ENCODE results near the gene MRGPRG. TPM values are rescaled to one million over a fixed set of nuclear protein-coding genes. Genes with fewer than 3 reads are reported as not detected.
A peak's percentile ranks its signal among the peaks of the same experiment; 100 is the strongest.

Gene MRGPRG
- total and polyA plus RNA-seq, 9 of the 15 experiments (the other 6 are each of a cell fraction or from before 2014, with no cell fraction given) = not detected

- Histone ChIP-seq H2AFZ (ENCODE audit: low read depth, low read length) (no peak overlapping the region), H3K9me3 (replicated peaks; ENCODE audit: control insufficient read depth, insufficient read depth, low read depth, low read length) (no peaks in the 10 kb centered on the region), H4K20me1 (replicated peaks; ENCODE audit: control insufficient read depth, insufficient read depth, low read length) (no peaks in the 10 kb centered on the region), H3K79me2 (ENCODE audit: control insufficient read depth, insufficient read depth, low read length) (no peaks in the 10 kb centered on the region), H3K27ac (ENCODE audit: extremely low read depth, low read depth, low read length) (no peak overlapping the region), H3K9ac (ENCODE audit: insufficient read depth in 1 of 2, low read depth in 2 of 2, low read length in 2 of 2) (no peak overlapping the region), H3K36me3 (ENCODE audit: control insufficient read depth, insufficient read depth, low read length) (no peaks in the 10 kb centered on the region), H3K4me3 (no peak overlapping the region), H3K9me1 (ENCODE audit: control insufficient read depth, insufficient read depth, low read length) (no peaks in the 10 kb centered on the region), H3K27me3 (ENCODE audit: control insufficient read depth in 2 of 2, insufficient read depth in 2 of 2, low read length in 2 of 2) (no peaks in the 10 kb centered on the region), H3K4me1 (replicated peaks in 1 of 2; ENCODE audit: control insufficient read depth in 2 of 2, insufficient read depth in 2 of 2, low read length in 2 of 2) (peaks cover 15 to 90% of the 10 kb centered on the region in 2 experiments; a peak in 4 of 5 replicates), H3K4me2 (ENCODE audit: insufficient read depth, low read length) (no peak overlapping the region)
- POLR2A ChIA-PET = interaction anchor here (0.6 to 2.9 kb wide), 5 partner anchors 11 to 1740 kb away, joined by 3 to 13 read pairs (median 3); no protein-coding TSS in a partner anchor
- no peak for FAIRE-seq
- intact Hi-C loops (cut with micrococcal nuclease) = no loop called here
- BruUV-seq (replicated peaks) = no TSS peak
- in situ Hi-C loops (cut with MboI) = no loop called here
- WGBS (ENCODE audit: insufficient coverage, low coverage, missing lambda C conversion rate) = 60% methylated on average over 21 of the region's 21 CpGs
- TF ChIP-seq POLR2AphosphoS2 (IDR thresholded peaks at IDR 0.05; ENCODE audit: low read length) = no peak
- 0 out of 6 replicates have a peak, but pooled peaks of 1 of the 3 experiments have one; percentile 7 for TF ChIP-seq CTCF (IDR thresholded peaks at IDR 0.05 in 2 of 3, conservative IDR thresholded peaks at IDR 0.05 in 1 of 3; ENCODE audit: insufficient read depth in 2 of 3, low read depth in 1 of 3, low read length in 3 of 3)
- no peak for TF ChIP-seq HINFP (tag; conservative IDR thresholded peaks at IDR 0.05; ENCODE audit: low read depth)
- peak; percentile 18; the same call in 2 of the 3 replicates for ATAC-seq
- no peak for DNase-seq (ENCODE audit: extremely low read depth in 1 of 4, low spot score in 3 of 4)
- CTCF ChIA-PET (ENCODE audit: low intra/inter-chr PET ratio) = no interaction called here
Measured at GRCh38 chr11:3224401-3225057, 5.9 kb upstream of the MRGPRG start.

Data from K562 (cell line).